ENCODE data around the gene C2orf72.
"Not testable (repeated sequence)": the region's sequence is repeated elsewhere in the genome, so short reads cannot be mapped to it uniquely, and the experiment has no call there.

C2orf72 gene

GRCh38 chr2:231002641-231003040, 34.7 kb upstream of the C2orf72 start:
- no peak for DNase-seq (ENCODE audit: low read depth, low spot score)
- TF ChIP-seq CTCF (IDR thresholded peaks at IDR 0.05; ENCODE audit: low read depth, low read length), result no peak
- in situ Hi-C loops (cut with HindIII; ENCODE audit: low sequenced_read_pairs), result no loop called here
- H3K4me3 ChIP-seq (ENCODE audit: low read depth, low read length), result no peak overlapping the region

GRCh38 chr2:231003186-231003585, 34.1 kb upstream of the C2orf72 start:
- in situ Hi-C loops (cut with HindIII; ENCODE audit: low sequenced_read_pairs), result no loop called here
- TF ChIP-seq CTCF (IDR thresholded peaks at IDR 0.05; ENCODE audit: low read depth, low read length), result no peak
- no peak overlapping the region for H3K4me3 ChIP-seq (ENCODE audit: low read depth, low read length)
- no peak for DNase-seq (ENCODE audit: low read depth, low spot score)

- DNase-seq (ENCODE audit: low read depth, low spot score); H3K4me3 ChIP-seq (ENCODE audit: low read depth, low read length); in situ Hi-C loops (cut with HindIII; ENCODE audit: low sequenced_read_pairs): not testable (repeated sequence)
Measured at GRCh38 chr2:231004930-231005329, 32.4 kb upstream of the C2orf72 start.

- TF ChIP-seq CTCF (IDR thresholded peaks at IDR 0.05; ENCODE audit: low read depth, low read length), result no peak
- in situ Hi-C loops (cut with HindIII; ENCODE audit: low sequenced_read_pairs), result no loop called here
- no peak overlapping the region for H3K4me3 ChIP-seq (ENCODE audit: low read depth, low read length)
- no peak for DNase-seq (ENCODE audit: low read depth, low spot score)
Measured at GRCh38 chr2:231007286-231008098, 29.8 kb upstream of the C2orf72 start.

GRCh38 chr2:231008131-231008530, 29.2 kb upstream of the C2orf72 start:
- in situ Hi-C loops (cut with HindIII; ENCODE audit: low sequenced_read_pairs), result no loop called here
- DNase-seq (ENCODE audit: low read depth, low spot score), result no peak
- no peak overlapping the region for H3K4me3 ChIP-seq (ENCODE audit: low read depth, low read length)
- no peak for TF ChIP-seq CTCF (IDR thresholded peaks at IDR 0.05; ENCODE audit: low read depth, low read length)

- no peak for DNase-seq (ENCODE audit: low read depth, low spot score)
- no peak overlapping the region for H3K4me3 ChIP-seq (ENCODE audit: low read depth, low read length)
- in situ Hi-C loops (cut with HindIII; ENCODE audit: low sequenced_read_pairs), result no loop called here
- no peak for TF ChIP-seq CTCF (IDR thresholded peaks at IDR 0.05; ENCODE audit: low read depth, low read length)
Measured at GRCh38 chr2:231009236-231009919, 27.9 kb upstream of the C2orf72 start.

- TF ChIP-seq CTCF (IDR thresholded peaks at IDR 0.05; ENCODE audit: low read depth, low read length), result no peak
Measured at GRCh38 chr2:231010201-231010730, 27.1 kb upstream of the C2orf72 start.

More at GRCh38 chr2:231010201-231010730, 27.1 kb upstream of the C2orf72 start:
- no peak overlapping the region for H3K4me3 ChIP-seq (ENCODE audit: low read depth, low read length)
- in situ Hi-C loops (cut with HindIII; ENCODE audit: low sequenced_read_pairs), result no loop called here
- no peak for DNase-seq (ENCODE audit: low read depth, low spot score)

All from astrocyte of the spinal cord (primary cell).